RWPE1 (cell line): ENCODE measurements around the gene SOX8.

Source experiments
- CTCF ChIA-PET: fragments of 350-600 bp; sonication (Branson Sonifier 250); formaldehyde crosslinking; extraction: SDS; loops from one replicate; lab custom pipeline; 2021; lab: Yijun Ruan, JAX
- POLR2A ChIA-PET: fragments of 400-600 bp; formaldehyde crosslinking; extraction: SDS; loops from one replicate; lab custom pipeline; 2020; ENCODE audit warnings: antibody characterized with exemption; ENCODE audit not compliant: low non-redundant PET; lab: Yijun Ruan, JAX
- DNase-seq: peaks from one replicate; pipeline ENCODE4 v3.0.0; 2012; ENCODE audit warnings: low spot score
- H3K27ac ChIP-seq: fragments of 450-650 bp; 2 replicates; pipeline ENCODE4 v1.5.1; 2017
- CTCF ChIP-seq: fragments of 450-650 bp; conservative IDR thresholded peaks from 2 replicates; pipeline ENCODE4 v1.5.1; 2017; ENCODE audit warnings: low read depth, mild to moderate bottlenecking

SOX8 gene

GRCh38 chr16:1005286-1005685 lies 23.7 kb downstream of the SOX8 start:
- CTCF ChIA-PET, result interaction anchor here (0.5 to 0.7 kb wide), 3 partner anchors 29 to 75 kb away, joined by 3 to 4 read pairs (median 4); no protein-coding TSS in a partner anchor
- H3K27ac ChIP-seq, result no peak overlapping the region
- TF ChIP-seq CTCF, result no peak
- POLR2A ChIA-PET, result no interaction called here
- DNase-seq, result no peak

- no peak overlapping the region for H3K27ac ChIP-seq
- no peak for TF ChIP-seq CTCF
- CTCF ChIA-PET, result no interaction called here
- DNase-seq, result no peak
- POLR2A ChIA-PET, result no interaction called here
These were observed 25.2 kb downstream of the SOX8 start for GRCh38 chr16:1006781-1007180.

- CTCF ChIA-PET, result no interaction called here
- POLR2A ChIA-PET, result interaction anchor here (0.6 kb wide), 1 partner anchor 28 kb away, joined by 3 read pairs; no protein-coding TSS in a partner anchor
These were observed 25.8 kb downstream of the SOX8 start for GRCh38 chr16:1007284-1007850.

GRCh38 chr16:1008085-1008484 lies 26.5 kb downstream of the SOX8 start:
- no peak overlapping the region for H3K27ac ChIP-seq
- CTCF ChIA-PET, result no interaction called here
- POLR2A ChIA-PET, result no interaction called here
- TF ChIP-seq CTCF, result no peak
- DNase-seq, result no peak

More at GRCh38 chr16:1007284-1007850, 25.8 kb downstream of the SOX8 start:
- TF ChIP-seq CTCF, result no peak
- no peak overlapping the region for H3K27ac ChIP-seq
- peak; percentile 29 for DNase-seq

GRCh38 chr16:1009358-1010150 lies 28.0 kb downstream of the SOX8 start:
- POLR2A ChIA-PET, result no interaction called here
- TF ChIP-seq CTCF, result no peak
- CTCF ChIA-PET, result no interaction called here
- no peak for DNase-seq
- no peak overlapping the region for H3K27ac ChIP-seq

- no peak for TF ChIP-seq CTCF
- ChIA-PET CTCF (no interaction called here), POLR2A (no interaction called here)
- no peak overlapping the region for H3K27ac ChIP-seq
- no peak for DNase-seq
These were observed 28.7 kb downstream of the SOX8 start for GRCh38 chr16:1010251-1010650.
